NT2/D1 (cell line): ENCODE data around the gene NPNT.

Experiments used
- YY1 ChIP-seq: IDR thresholded peaks from 2 replicates; pipeline ENCODE4 v1.6.1; 2011; ENCODE audit not compliant: insufficient read length, insufficient read depth
- ZNF274 ChIP-seq: IDR thresholded peaks from 2 replicates; pipeline ENCODE4 v1.6.1; 2011; ENCODE audit warnings: mild to moderate bottlenecking, low read depth, low read length

- no peak for TF ChIP-seq YY1
- no peak for TF ChIP-seq ZNF274
These were observed 95.7 kb downstream of the NPNT start for GRCh38 chr4:105990933-105991332.
